SK-N-MC (cell line): ENCODE measurements around the gene FLVCR1.

Experiments used
- EZH2 ChIP-seq: fragments of 200-600 bp; sonication (generic); IDR thresholded peaks from one replicate; pipeline ENCODE4 v1.6.1; 2017; ENCODE audit warnings: antibody characterized with exemption
- FOXP2 ChIP-seq: optimal IDR thresholded peaks from 2 replicates; pipeline ENCODE3; 2011; ENCODE audit warnings: mild to moderate bottlenecking, moderate library complexity; ENCODE audit not compliant: insufficient read depth; ENCODE audit errors: extremely low read length, control extremely low read depth
- POLR2AphosphoS5 ChIP-seq: IDR thresholded peaks from 2 replicates; pipeline ENCODE4 v1.6.1; 2012; ENCODE audit warnings: mild to moderate bottlenecking, low read depth, low read length, borderline replicate concordance

- TF ChIP-seq EZH2: no peak
- TF ChIP-seq POLR2AphosphoS5: no peak
- no peak for TF ChIP-seq FOXP2
Observed at GRCh38 chr1:212928323-212929291, 70.5 kb downstream of the FLVCR1 start.
